HL-60 (cell line): ENCODE data around the gene CPAMD8.

Experiments
- GABPA ChIP-seq: IDR thresholded peaks from 2 replicates; pipeline ENCODE4 v1.6.1; 2012; ENCODE audit warnings: low read depth
- POLR2AphosphoS5 ChIP-seq: IDR thresholded peaks from 2 replicates; pipeline ENCODE4 v1.6.1; 2012; ENCODE audit warnings: low read depth
- TF ChIP-seq, protein P1 (sequence below): IDR thresholded peaks from one replicate; pipeline ENCODE4 v1.5.1; 2011; ENCODE audit warnings: low read length, control low read depth, inconsistent platforms; ENCODE audit not compliant: insufficient read depth
- TF ChIP-seq, protein P2 (sequence below): IDR thresholded peaks from 2 replicates; pipeline ENCODE4 v1.6.1; 2012; ENCODE audit warnings: low read depth; ENCODE audit not compliant: insufficient replicate concordance

DNA sequence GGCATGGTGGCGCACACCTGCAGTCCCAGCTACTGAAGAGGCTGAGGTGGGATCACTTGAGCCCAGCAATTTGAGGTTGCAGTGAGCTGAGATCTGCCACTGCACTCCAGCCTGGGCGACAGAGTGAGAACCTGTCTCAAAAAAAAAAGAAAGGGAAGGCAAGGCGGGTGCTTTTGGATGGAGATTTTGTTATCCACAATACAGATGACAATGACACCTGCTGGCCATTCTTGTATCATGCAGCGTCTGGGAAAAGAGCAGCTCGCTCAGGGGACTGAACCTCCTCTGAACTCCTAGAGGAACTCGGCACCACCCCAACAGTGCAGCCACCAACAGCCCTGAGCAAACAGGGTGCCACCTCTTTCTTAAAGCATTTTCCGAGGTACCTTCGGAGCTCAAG, 25.8 kb upstream of the CPAMD8 start:
- TF ChIP-seq, protein P1, sequence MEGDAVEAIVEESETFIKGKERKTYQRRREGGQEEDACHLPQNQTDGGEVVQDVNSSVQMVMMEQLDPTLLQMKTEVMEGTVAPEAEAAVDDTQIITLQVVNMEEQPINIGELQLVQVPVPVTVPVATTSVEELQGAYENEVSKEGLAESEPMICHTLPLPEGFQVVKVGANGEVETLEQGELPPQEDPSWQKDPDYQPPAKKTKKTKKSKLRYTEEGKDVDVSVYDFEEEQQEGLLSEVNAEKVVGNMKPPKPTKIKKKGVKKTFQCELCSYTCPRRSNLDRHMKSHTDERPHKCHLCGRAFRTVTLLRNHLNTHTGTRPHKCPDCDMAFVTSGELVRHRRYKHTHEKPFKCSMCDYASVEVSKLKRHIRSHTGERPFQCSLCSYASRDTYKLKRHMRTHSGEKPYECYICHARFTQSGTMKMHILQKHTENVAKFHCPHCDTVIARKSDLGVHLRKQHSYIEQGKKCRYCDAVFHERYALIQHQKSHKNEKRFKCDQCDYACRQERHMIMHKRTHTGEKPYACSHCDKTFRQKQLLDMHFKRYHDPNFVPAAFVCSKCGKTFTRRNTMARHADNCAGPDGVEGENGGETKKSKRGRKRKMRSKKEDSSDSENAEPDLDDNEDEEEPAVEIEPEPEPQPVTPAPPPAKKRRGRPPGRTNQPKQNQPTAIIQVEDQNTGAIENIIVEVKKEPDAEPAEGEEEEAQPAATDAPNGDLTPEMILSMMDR = peak; percentile 46
- TF ChIP-seq POLR2AphosphoS5 (no peak), GABPA (no peak)
- TF ChIP-seq, protein P2, sequence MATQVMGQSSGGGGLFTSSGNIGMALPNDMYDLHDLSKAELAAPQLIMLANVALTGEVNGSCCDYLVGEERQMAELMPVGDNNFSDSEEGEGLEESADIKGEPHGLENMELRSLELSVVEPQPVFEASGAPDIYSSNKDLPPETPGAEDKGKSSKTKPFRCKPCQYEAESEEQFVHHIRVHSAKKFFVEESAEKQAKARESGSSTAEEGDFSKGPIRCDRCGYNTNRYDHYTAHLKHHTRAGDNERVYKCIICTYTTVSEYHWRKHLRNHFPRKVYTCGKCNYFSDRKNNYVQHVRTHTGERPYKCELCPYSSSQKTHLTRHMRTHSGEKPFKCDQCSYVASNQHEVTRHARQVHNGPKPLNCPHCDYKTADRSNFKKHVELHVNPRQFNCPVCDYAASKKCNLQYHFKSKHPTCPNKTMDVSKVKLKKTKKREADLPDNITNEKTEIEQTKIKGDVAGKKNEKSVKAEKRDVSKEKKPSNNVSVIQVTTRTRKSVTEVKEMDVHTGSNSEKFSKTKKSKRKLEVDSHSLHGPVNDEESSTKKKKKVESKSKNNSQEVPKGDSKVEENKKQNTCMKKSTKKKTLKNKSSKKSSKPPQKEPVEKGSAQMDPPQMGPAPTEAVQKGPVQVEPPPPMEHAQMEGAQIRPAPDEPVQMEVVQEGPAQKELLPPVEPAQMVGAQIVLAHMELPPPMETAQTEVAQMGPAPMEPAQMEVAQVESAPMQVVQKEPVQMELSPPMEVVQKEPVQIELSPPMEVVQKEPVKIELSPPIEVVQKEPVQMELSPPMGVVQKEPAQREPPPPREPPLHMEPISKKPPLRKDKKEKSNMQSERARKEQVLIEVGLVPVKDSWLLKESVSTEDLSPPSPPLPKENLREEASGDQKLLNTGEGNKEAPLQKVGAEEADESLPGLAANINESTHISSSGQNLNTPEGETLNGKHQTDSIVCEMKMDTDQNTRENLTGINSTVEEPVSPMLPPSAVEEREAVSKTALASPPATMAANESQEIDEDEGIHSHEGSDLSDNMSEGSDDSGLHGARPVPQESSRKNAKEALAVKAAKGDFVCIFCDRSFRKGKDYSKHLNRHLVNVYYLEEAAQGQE = no peak
